ENCODE data around the gene GSTT2B.
"Not testable (repeated sequence)": the region's sequence is repeated elsewhere in the genome, so short reads cannot be mapped to it uniquely, and the experiment has no call there.

GSTT2B gene

DNA sequence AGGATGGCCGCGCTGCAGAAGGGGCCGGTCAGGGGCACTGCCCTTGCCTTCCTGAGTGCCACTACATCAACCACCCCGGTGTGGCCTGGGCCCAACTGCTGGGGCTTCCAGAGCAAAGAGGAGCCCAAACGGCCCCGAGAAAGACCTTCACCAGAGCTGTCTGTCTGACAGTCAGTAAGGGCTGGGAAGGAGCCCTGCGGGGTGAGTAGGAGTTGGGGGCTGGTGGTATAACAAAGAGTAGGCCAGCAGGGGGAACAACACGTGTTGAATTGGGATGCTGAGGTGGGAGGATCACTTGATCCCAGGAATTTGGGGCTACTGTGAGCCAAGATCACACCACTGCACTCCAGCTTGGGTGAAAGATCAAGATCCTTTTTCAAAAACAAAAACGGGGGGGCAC, 40.3 kb upstream of the GSTT2B start:
- no peaks in the 10 kb centered on the region for H3K4me1 ChIP-seq (ENCODE audit: low read depth, poor library complexity, severe bottlenecking)
- H3K36me3 ChIP-seq (ENCODE audit: insufficient read depth) = no peaks in the 10 kb centered on the region
- no peak overlapping the region for H3K27ac ChIP-seq
- no peak overlapping the region for H2AFZ ChIP-seq (ENCODE audit: low read depth)
- no peak for TF ChIP-seq CTCF (conservative IDR thresholded peaks at IDR 0.05; ENCODE audit: low read depth, low read length)
- H3K4me3 ChIP-seq (IDR thresholded peaks at IDR 0.05; ENCODE audit: insufficient read depth, low read depth, low read length) = no peak overlapping the region
- H3K9ac ChIP-seq = no peak overlapping the region
- no peaks in the 10 kb centered on the region for H3K27me3 ChIP-seq (ENCODE audit: insufficient read depth, low read depth)
- no peaks in the 10 kb centered on the region for H4K20me1 ChIP-seq (ENCODE audit: insufficient read depth)
- H3K4me2 ChIP-seq = no peak overlapping the region
- no peaks in the 10 kb centered on the region for H3K79me2 ChIP-seq (ENCODE audit: insufficient read depth, low read depth)

DNA sequence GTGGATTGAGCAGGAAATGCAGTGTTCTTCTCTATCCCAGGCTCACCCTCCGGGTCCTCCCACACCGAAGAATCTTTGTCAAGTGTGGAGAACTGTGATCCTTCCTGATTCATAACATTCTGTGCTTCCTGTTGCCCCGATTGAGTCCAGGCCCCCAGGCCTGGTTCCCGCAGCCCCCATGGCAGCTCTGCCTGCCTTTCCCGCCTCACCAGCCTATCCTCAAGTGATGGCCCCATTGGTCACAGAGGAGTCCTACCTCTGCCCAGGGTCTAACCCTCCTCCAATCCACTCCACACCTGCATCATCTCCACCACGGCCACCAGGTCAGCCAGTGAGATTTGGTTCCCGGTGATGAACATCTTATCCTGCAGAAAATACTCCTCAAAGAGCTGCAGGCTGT, 38.8 kb upstream of the GSTT2B start:
- not testable (repeated sequence) for H3K27ac ChIP-seq; H3K4me2 ChIP-seq; H2AFZ ChIP-seq (ENCODE audit: low read depth); H3K4me1 ChIP-seq (ENCODE audit: low read depth, poor library complexity, severe bottlenecking); H3K4me3 ChIP-seq (IDR thresholded peaks at IDR 0.05; ENCODE audit: insufficient read depth, low read depth, low read length); H3K9ac ChIP-seq; H4K20me1 ChIP-seq (ENCODE audit: insufficient read depth); H3K36me3 ChIP-seq (ENCODE audit: insufficient read depth); H3K79me2 ChIP-seq (ENCODE audit: insufficient read depth, low read depth); H3K27me3 ChIP-seq (ENCODE audit: insufficient read depth, low read depth)

DNA sequence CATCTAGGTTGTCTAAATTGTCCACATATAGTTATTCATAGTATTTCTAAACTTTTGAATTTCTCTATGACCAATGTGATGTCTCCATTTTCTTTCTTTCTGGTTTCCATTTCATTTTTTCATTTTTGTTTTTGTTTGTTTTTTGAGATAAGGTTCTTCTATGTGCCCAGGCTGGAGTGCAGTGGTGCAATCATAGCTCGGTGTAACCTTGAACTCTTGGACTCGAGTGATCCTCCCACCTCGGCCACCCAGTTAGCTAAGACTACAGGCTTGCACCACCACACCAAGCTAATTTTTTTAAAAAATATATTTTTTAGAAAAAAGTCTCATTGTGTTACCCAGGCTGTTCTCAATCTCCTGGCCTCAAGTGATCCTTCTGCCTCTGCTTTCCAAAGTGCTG, 36.1 kb upstream of the GSTT2B start:
- Histone ChIP-seq H2AFZ (ENCODE audit: low read depth) (no peak overlapping the region), H3K4me1 (ENCODE audit: low read depth, poor library complexity, severe bottlenecking) (no peaks in the 10 kb centered on the region), H3K4me2 (no peak overlapping the region), H3K36me3 (ENCODE audit: insufficient read depth) (no peaks in the 10 kb centered on the region), H3K4me3 (IDR thresholded peaks at IDR 0.05; ENCODE audit: insufficient read depth, low read depth, low read length) (no peak overlapping the region), H3K79me2 (ENCODE audit: insufficient read depth, low read depth) (no peaks in the 10 kb centered on the region), H3K27ac (no peak overlapping the region), H3K9ac (no peak overlapping the region), H3K27me3 (ENCODE audit: insufficient read depth, low read depth) (no peaks in the 10 kb centered on the region), H4K20me1 (ENCODE audit: insufficient read depth) (no peaks in the 10 kb centered on the region)
- TF ChIP-seq CTCF (conservative IDR thresholded peaks at IDR 0.05; ENCODE audit: low read depth, low read length) = no peak

- H4K20me1 ChIP-seq (ENCODE audit: insufficient read depth); H3K4me3 ChIP-seq (IDR thresholded peaks at IDR 0.05; ENCODE audit: insufficient read depth, low read depth, low read length); H3K4me2 ChIP-seq; H3K9ac ChIP-seq; H3K79me2 ChIP-seq (ENCODE audit: insufficient read depth, low read depth); H3K36me3 ChIP-seq (ENCODE audit: insufficient read depth); H3K4me1 ChIP-seq (ENCODE audit: low read depth, poor library complexity, severe bottlenecking); H3K27me3 ChIP-seq (ENCODE audit: insufficient read depth, low read depth); H3K27ac ChIP-seq: not testable (repeated sequence)
- peak overlapping the region; percentile 44; the same call in 1 of the 2 replicates for H2AFZ ChIP-seq (ENCODE audit: low read depth)
Measured at GRCh38 chr22:23993581-23994177, 32.7 kb upstream of the GSTT2B start.

GRCh38 chr22:23993080-23993479, 32.1 kb upstream of the GSTT2B start:
- H3K4me3 ChIP-seq (IDR thresholded peaks at IDR 0.05; ENCODE audit: insufficient read depth, low read depth, low read length); H2AFZ ChIP-seq (ENCODE audit: low read depth); H3K36me3 ChIP-seq (ENCODE audit: insufficient read depth): not testable (repeated sequence)

GRCh38 chr22:23989583-23990244, 28.7 kb upstream of the GSTT2B start:
- not testable (repeated sequence) for H3K27me3 ChIP-seq (ENCODE audit: insufficient read depth, low read depth); H2AFZ ChIP-seq (ENCODE audit: low read depth); H4K20me1 ChIP-seq (ENCODE audit: insufficient read depth); H3K79me2 ChIP-seq (ENCODE audit: insufficient read depth, low read depth); H3K9ac ChIP-seq; H3K4me1 ChIP-seq (ENCODE audit: low read depth, poor library complexity, severe bottlenecking); H3K4me2 ChIP-seq; H3K4me3 ChIP-seq (IDR thresholded peaks at IDR 0.05; ENCODE audit: insufficient read depth, low read depth, low read length); H3K27ac ChIP-seq; H3K36me3 ChIP-seq (ENCODE audit: insufficient read depth)

More at GRCh38 chr22:23993080-23993479, 32.1 kb upstream of the GSTT2B start:
- H3K4me1 ChIP-seq (ENCODE audit: low read depth, poor library complexity, severe bottlenecking); H3K79me2 ChIP-seq (ENCODE audit: insufficient read depth, low read depth); H3K9ac ChIP-seq; H4K20me1 ChIP-seq (ENCODE audit: insufficient read depth); H3K27ac ChIP-seq; H3K4me2 ChIP-seq; H3K27me3 ChIP-seq (ENCODE audit: insufficient read depth, low read depth): not testable (repeated sequence)

DNA sequence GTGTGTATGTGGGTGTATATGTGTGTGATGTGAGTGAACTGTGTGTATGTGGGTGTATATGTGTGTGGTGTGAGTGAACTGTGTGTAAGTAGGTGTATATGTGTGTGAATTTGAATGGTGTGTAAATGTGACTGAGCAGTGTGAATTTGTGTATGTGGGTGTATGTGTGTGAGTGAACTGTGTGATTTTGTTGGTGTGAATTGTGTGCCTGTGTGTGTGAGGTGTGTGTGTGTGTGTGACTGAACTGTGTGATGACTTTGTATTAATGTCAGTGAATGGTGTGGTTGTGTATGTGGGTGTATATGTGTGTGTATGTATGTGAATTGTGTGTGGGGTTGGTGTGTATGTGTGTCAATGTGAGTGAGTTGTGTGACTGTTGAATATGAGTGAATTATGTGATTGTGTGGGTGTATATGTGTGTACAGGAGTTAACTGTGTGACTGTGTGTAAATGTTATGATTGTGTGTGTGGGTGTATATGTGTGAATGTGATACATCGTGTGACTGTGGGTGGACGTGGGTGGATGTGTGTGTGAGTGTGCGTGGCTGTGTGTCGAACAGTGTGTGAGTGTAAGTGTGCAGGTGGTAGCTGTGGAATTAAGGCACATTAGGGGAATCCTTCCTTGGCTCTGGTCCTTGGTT, 25.7 kb upstream of the GSTT2B start:
- not testable (repeated sequence) for H3K27me3 ChIP-seq (ENCODE audit: insufficient read depth, low read depth); H3K4me1 ChIP-seq (ENCODE audit: low read depth, poor library complexity, severe bottlenecking); H4K20me1 ChIP-seq (ENCODE audit: insufficient read depth); H3K4me3 ChIP-seq (IDR thresholded peaks at IDR 0.05; ENCODE audit: insufficient read depth, low read depth, low read length); H3K4me2 ChIP-seq; H3K79me2 ChIP-seq (ENCODE audit: insufficient read depth, low read depth); H3K27ac ChIP-seq; H3K36me3 ChIP-seq (ENCODE audit: insufficient read depth); H2AFZ ChIP-seq (ENCODE audit: low read depth); H3K9ac ChIP-seq

DNA sequence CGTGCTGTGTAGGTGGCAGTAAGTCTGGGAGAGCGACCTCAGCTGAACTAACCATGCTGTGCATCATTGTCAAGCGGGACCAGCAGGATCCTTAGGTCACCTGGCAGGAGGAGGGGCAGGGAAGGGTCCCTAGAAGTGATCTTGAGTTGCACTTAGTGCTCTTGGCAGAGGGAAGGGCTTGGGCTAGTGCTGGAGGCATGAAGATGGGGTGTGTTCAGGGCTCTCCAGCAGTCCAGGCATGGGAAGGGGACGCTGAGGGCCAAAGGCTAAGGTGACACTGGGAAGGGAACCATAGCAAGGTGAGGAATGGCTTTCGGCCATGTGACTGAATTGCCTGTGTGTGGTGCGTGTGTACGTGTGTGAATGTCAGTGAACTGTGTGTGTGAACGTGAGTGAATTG, 25.1 kb upstream of the GSTT2B start:
- H3K36me3 ChIP-seq (ENCODE audit: insufficient read depth); H3K27ac ChIP-seq; H3K27me3 ChIP-seq (ENCODE audit: insufficient read depth, low read depth); H2AFZ ChIP-seq (ENCODE audit: low read depth); H3K4me2 ChIP-seq; H3K79me2 ChIP-seq (ENCODE audit: insufficient read depth, low read depth); H3K4me3 ChIP-seq (IDR thresholded peaks at IDR 0.05; ENCODE audit: insufficient read depth, low read depth, low read length); H3K4me1 ChIP-seq (ENCODE audit: low read depth, poor library complexity, severe bottlenecking); H3K9ac ChIP-seq; H4K20me1 ChIP-seq (ENCODE audit: insufficient read depth): not testable (repeated sequence)
